WTC11 (cell line): Measurements from ENCODE around the gene CLPTM1L. TPM values are rescaled to one million over a fixed set of nuclear protein-coding genes. Genes with fewer than 3 reads are reported as not detected.

Source experiments
- ATAC-seq: fragments of 200-7000 bp; cut with Tn5 transposase; 2 replicates; pipeline ENCODE4 v1.10.0; 2021; ENCODE audit warnings: mild to moderate bottlenecking, moderate library complexity
- CTCF ChIA-PET: fragments of 300-600 bp; sonication (Branson Sonifier 250); formaldehyde crosslinking; loops from one replicate; lab custom pipeline; 2021; ENCODE audit warnings: antibody characterized with exemption; lab: Charles Lee
- POLR2A ChIA-PET: fragments of 350-600 bp; sonication (Branson Sonifier 250); formaldehyde crosslinking; loops from one replicate; lab custom pipeline; 2021; ENCODE audit warnings: antibody characterized with exemption; lab: Charles Lee
- DNase-seq: peaks from one replicate; pipeline ENCODE4 v3.0.0; 2021; ENCODE audit warnings: low spot score
- H3K27ac Mint-ChIP-seq: 2 replicates; pipeline ENCODE4 v1.8.0; 2021; ENCODE audit warnings: mixed read lengths
- H3K27me3 Mint-ChIP-seq: 2 replicates; pipeline ENCODE4 v1.8.0; 2021; ENCODE audit warnings: low read depth, mild to moderate bottlenecking, moderate library complexity, mixed read lengths
- H3K36me3 Mint-ChIP-seq: 2 replicates; pipeline ENCODE4 v1.8.0; 2021; ENCODE audit warnings: mixed read lengths
- H3K4me1 Mint-ChIP-seq: 2 replicates; pipeline ENCODE4 v1.8.0; 2022; ENCODE audit warnings: mixed read lengths
- H3K4me3 Mint-ChIP-seq: 2 replicates; pipeline ENCODE4 v1.8.0; 2021; ENCODE audit warnings: mild to moderate bottlenecking, moderate library complexity, mixed read lengths
- H3K9me3 Mint-ChIP-seq: 2 replicates; pipeline ENCODE4 v1.8.0; 2021; ENCODE audit warnings: mixed read lengths
- AR ChIP-seq: fragments of 250-450 bp; sonication (Bioruptor Pico); IDR thresholded peaks from 2 replicates; pipeline ENCODE4 v1.9.0; 2021; ENCODE audit warnings: mild to moderate bottlenecking
- CBFB ChIP-seq: sonication (generic); formaldehyde crosslinking; IDR thresholded peaks from 2 replicates; pipeline ENCODE4 v1.8.1; 2022; ENCODE audit warnings: mild to moderate bottlenecking, low read depth, missing genetic modification reagents
- ELF4 ChIP-seq: sonication (generic); formaldehyde crosslinking; IDR thresholded peaks from 2 replicates; pipeline ENCODE4 v1.8.1; 2022; ENCODE audit warnings: low read depth, mild to moderate bottlenecking, moderate library complexity, missing genetic modification reagents
- FOXJ3 ChIP-seq: sonication (generic); formaldehyde crosslinking; IDR thresholded peaks from 2 replicates; pipeline ENCODE4 v1.9.0; 2021; ENCODE audit warnings: missing genetic modification reagents, mild to moderate bottlenecking, borderline replicate concordance
- HMGA2 ChIP-seq: fragments of 250-450 bp; sonication (Bioruptor Pico); IDR thresholded peaks from 2 replicates; pipeline ENCODE4 v1.4.0; 2021; ENCODE audit warnings: mild to moderate bottlenecking, moderate library complexity
- HMGXB4 ChIP-seq: sonication (generic); formaldehyde crosslinking; IDR thresholded peaks from 2 replicates; pipeline ENCODE4 v1.8.1; 2023; ENCODE audit warnings: mild to moderate bottlenecking, moderate library complexity, missing genetic modification reagents
- MLX ChIP-seq: sonication (generic); formaldehyde crosslinking; IDR thresholded peaks from 2 replicates; pipeline ENCODE4 v1.8.1; 2023; ENCODE audit warnings: mild to moderate bottlenecking, missing genetic modification reagents, moderate library complexity
- MXD4 ChIP-seq: fragments of 250-450 bp; sonication (Bioruptor Pico); IDR thresholded peaks from 2 replicates; pipeline ENCODE4 v1.8.0; 2021; ENCODE audit warnings: mild to moderate bottlenecking, moderate library complexity, borderline replicate concordance
- NFYB ChIP-seq: sonication (generic); formaldehyde crosslinking; conservative IDR thresholded peaks from 2 replicates; pipeline ENCODE4 v1.8.0; 2022; ENCODE audit warnings: low read depth, missing genetic modification reagents
- PRRX2 ChIP-seq: fragments of 250-450 bp; sonication (Bioruptor Pico); IDR thresholded peaks from 2 replicates; pipeline ENCODE4 v1.8.0; 2021; ENCODE audit warnings: mild to moderate bottlenecking
- TCF7 ChIP-seq: sonication (generic); formaldehyde crosslinking; IDR thresholded peaks from 2 replicates; pipeline ENCODE4 v1.8.0; 2022; ENCODE audit warnings: mild to moderate bottlenecking, low read depth, missing genetic modification reagents, moderate library complexity
- TEAD1 ChIP-seq: sonication (generic); formaldehyde crosslinking; IDR thresholded peaks from 2 replicates; pipeline ENCODE4 v1.8.0; 2022; ENCODE audit warnings: mild to moderate bottlenecking, missing genetic modification reagents
- TP53 ChIP-seq: sonication (generic); formaldehyde crosslinking; IDR thresholded peaks from 2 replicates; pipeline ENCODE4 v1.8.1; 2023; ENCODE audit warnings: mild to moderate bottlenecking, missing genetic modification reagents
- USF2 ChIP-seq: sonication (generic); formaldehyde crosslinking; IDR thresholded peaks from 2 replicates; pipeline ENCODE4 v1.8.1; 2023; ENCODE audit warnings: mild to moderate bottlenecking, missing genetic modification reagents, moderate library complexity
- ZBTB43 ChIP-seq: sonication (generic); formaldehyde crosslinking; IDR thresholded peaks from 2 replicates; pipeline ENCODE4 v1.8.1; 2023; ENCODE audit warnings: mild to moderate bottlenecking, missing genetic modification reagents
- ZMAT4 ChIP-seq: fragments of 250-450 bp; sonication (Bioruptor Pico); IDR thresholded peaks from 2 replicates; pipeline ENCODE4 v1.9.0; 2021; ENCODE audit warnings: mild to moderate bottlenecking
- ZNF138 ChIP-seq: sonication (generic); formaldehyde crosslinking; conservative IDR thresholded peaks from 2 replicates; pipeline ENCODE4 v1.8.1; 2022; ENCODE audit warnings: mild to moderate bottlenecking, moderate library complexity, missing genetic modification reagents
- ZNF219 ChIP-seq: sonication (generic); formaldehyde crosslinking; IDR thresholded peaks from 2 replicates; pipeline ENCODE4 v1.8.0; 2023; ENCODE audit warnings: missing genetic modification reagents, mild to moderate bottlenecking, borderline replicate concordance
- ZNF425 ChIP-seq: fragments of 250-450 bp; sonication (Bioruptor Pico); conservative IDR thresholded peaks from 2 replicates; pipeline ENCODE4 v1.9.0; 2021; ENCODE audit warnings: mild to moderate bottlenecking
- total RNA-seq: library from RNA; stranded (reverse); gene quantifications from 3 replicates; pipeline ENCODE4 v1.2.3, GENCODE V29; 2021

Gene CLPTM1L
- total RNA-seq, 1 experiment from 2014 or later: 92.8 TPM

GRCh38 chr5:1304033-1304432, 40.9 kb downstream of the CLPTM1L start (continued):
- no peak for TF ChIP-seq HMGXB4 (CRISPR knock-in tag)

- Mint-ChIP-seq H3K27me3 (peaks cover 2% of the 10 kb centered on the region), H3K27ac (no peak overlapping the region), H3K4me3 (no peak overlapping the region), H3K36me3 (no peaks in the 10 kb centered on the region), H3K9me3 (peaks cover 11% of the 10 kb centered on the region), H3K4me1 (no peaks in the 10 kb centered on the region)
- POLR2A ChIA-PET: no interaction called here
- ATAC-seq: no peak
- DNase-seq: no peak
- TF ChIP-seq MXD4 (CRISPR knock-in tag) (no peak), USF2 (no peak), NFYB (CRISPR knock-in tag) (no peak), CBFB (no peak), ZMAT4 (no peak), FOXJ3 (CRISPR knock-in tag) (no peak), ZNF425 (no peak), MLX (CRISPR knock-in tag) (no peak), ELF4 (CRISPR knock-in tag) (no peak), ZNF138 (CRISPR knock-in tag) (no peak), AR (CRISPR knock-in tag) (no peak), TP53 (CRISPR knock-in tag) (no peak), PRRX2 (CRISPR knock-in tag) (no peak), ZBTB43 (CRISPR knock-in tag) (no peak), TEAD1 (no peak), HMGA2 (CRISPR knock-in tag) (no peak), ZNF219 (no peak), TCF7 (CRISPR knock-in tag) (no peak)
- CTCF ChIA-PET: no interaction called here
These were observed 42.6 kb downstream of the CLPTM1L start for GRCh38 chr5:1302258-1302657.
